Gastrocnemius medialis (tissue), 4 donors: ENCODE results near the gene INTS7.

Source experiments
- POLR2A ChIP-seq, 2 donors: fragments of 450-650 bp; IDR thresholded peaks; one replicate each; pipeline ENCODE4 v1.6.1; 2017; ENCODE audit warnings: antibody characterized with exemption in 2 of 2, mild to moderate bottlenecking in 2 of 2, moderate library complexity in 2 of 2
- TF ChIP-seq, protein P1 (sequence below), 5 experiments: fragments of 450-650 bp in 3 of 5; fragments of 200-600 bp in 2 of 5; sonication (generic) in 2 of 5; IDR thresholded peaks in 4 of 5; conservative IDR thresholded peaks in 1 of 5; 1 replicate in 4 of 5; 2 replicates in 1 of 5; pipeline ENCODE4 v1.5.1; 2016 to 2019; ENCODE audit warnings: antibody characterized with exemption in 5 of 5, mild to moderate bottlenecking in 3 of 5, moderate library complexity in 3 of 5

DNA sequence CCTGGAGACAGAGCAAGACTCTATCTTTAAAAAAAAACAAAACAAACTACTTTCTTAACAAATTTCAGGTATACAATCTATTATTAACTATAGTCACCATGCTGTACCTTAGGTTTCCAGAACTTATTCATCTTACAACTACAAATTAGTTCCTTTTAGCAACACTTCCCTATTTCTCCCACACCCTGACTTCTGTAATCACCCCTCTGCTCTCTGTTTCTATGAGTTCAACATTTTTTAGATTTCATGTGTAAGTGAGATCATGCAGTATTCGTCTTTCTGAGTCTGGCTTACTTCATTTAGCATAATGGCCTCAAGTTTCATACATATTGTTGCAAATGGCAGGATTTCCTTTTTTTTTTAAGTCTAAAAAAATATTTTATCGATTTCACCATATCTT lies 126.9 kb downstream of the INTS7 start:
- TF ChIP-seq, protein P1, sequence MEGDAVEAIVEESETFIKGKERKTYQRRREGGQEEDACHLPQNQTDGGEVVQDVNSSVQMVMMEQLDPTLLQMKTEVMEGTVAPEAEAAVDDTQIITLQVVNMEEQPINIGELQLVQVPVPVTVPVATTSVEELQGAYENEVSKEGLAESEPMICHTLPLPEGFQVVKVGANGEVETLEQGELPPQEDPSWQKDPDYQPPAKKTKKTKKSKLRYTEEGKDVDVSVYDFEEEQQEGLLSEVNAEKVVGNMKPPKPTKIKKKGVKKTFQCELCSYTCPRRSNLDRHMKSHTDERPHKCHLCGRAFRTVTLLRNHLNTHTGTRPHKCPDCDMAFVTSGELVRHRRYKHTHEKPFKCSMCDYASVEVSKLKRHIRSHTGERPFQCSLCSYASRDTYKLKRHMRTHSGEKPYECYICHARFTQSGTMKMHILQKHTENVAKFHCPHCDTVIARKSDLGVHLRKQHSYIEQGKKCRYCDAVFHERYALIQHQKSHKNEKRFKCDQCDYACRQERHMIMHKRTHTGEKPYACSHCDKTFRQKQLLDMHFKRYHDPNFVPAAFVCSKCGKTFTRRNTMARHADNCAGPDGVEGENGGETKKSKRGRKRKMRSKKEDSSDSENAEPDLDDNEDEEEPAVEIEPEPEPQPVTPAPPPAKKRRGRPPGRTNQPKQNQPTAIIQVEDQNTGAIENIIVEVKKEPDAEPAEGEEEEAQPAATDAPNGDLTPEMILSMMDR (IDR thresholded peaks at IDR 0.05 in 4 of 5, conservative IDR thresholded peaks at IDR 0.05 in 1 of 5), result no peak
- TF ChIP-seq POLR2A (IDR thresholded peaks at IDR 0.05), result no peak
